GM12873 (cell line): Measurements from ENCODE around the gene OVCA2.

Source experiments
- CTCF ChIP-seq: IDR thresholded peaks from 2 replicates; pipeline ENCODE4 v1.5.1; 2012; ENCODE audit warnings: low read depth, mild to moderate bottlenecking, moderate library complexity, low read length, control low read depth; ENCODE audit not compliant: insufficient read depth; ENCODE audit errors: missing control alignments

OVCA2 gene

GRCh38 chr17:2044263-2044894 lies 2.6 kb downstream of the OVCA2 start:
- TF ChIP-seq CTCF: no peak

- TF ChIP-seq CTCF: no peak
These were observed 5.8 kb downstream of the OVCA2 start for GRCh38 chr17:2047590-2047989.

GRCh38 chr17:2048805-2049204 lies 7.0 kb downstream of the OVCA2 start:
- TF ChIP-seq CTCF: no peak

GRCh38 chr17:2049333-2050299 lies 7.8 kb downstream of the OVCA2 start:
- TF ChIP-seq CTCF: no peak

GRCh38 chr17:2050300-2051060 lies 8.7 kb downstream of the OVCA2 start:
- TF ChIP-seq CTCF: no peak

- no peak for TF ChIP-seq CTCF
These were observed 9.5 kb downstream of the OVCA2 start for GRCh38 chr17:2051061-2051932.
